Measurements from ENCODE around the gene MAD1L1.

DNA sequence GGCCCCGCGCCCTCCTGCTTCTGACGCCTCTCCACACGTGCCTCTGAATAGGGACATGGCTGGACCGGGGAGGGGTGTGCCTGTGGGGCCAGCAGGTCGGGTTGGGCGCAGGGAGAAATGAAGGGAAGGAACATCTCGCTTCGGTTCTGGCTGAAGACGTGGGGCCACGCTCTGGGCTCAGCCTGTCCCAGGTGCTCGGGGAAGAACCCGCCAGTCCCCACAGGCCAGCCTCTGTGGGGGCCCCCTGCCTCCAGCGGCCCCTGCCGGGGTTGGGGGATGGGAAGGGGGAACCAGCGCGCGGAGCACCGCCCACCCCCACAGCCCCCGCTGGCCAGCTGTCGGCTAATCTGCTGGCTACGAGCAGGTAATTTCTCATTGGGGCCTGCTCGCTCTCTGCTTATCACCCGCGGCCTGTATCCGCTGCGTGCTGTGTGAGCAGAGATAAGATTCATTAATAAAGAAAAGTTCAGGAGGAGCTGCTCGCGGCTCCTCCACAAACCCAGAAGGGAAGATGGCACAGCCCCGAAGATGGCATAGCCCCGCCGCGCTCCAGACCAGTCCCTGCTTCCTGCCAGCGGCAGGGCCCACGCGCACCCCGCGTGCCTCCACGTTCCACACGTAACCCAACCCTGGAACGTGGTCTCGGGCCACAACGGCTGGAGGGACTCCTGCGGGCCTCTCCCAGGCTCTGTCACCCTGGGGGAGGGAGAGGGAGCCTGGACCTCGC is 376.4 kb downstream of the MAD1L1 start:
- TF ChIP-seq POLR2AphosphoS5 (IDR thresholded peaks at IDR 0.05; ENCODE audit: low read depth, low read length) (no peak), POLR2A (IDR thresholded peaks at IDR 0.05; ENCODE audit: low read depth, low read length) (no peak), TAF1 (IDR thresholded peaks at IDR 0.05; ENCODE audit: borderline replicate concordance, low read depth, low read length) (no peak)
